ENCODE measurements around the gene TUBA3D.
"Not testable (repeated sequence)": the region's sequence is repeated elsewhere in the genome, so short reads cannot be mapped to it uniquely, and the experiment has no call there.

DNA sequence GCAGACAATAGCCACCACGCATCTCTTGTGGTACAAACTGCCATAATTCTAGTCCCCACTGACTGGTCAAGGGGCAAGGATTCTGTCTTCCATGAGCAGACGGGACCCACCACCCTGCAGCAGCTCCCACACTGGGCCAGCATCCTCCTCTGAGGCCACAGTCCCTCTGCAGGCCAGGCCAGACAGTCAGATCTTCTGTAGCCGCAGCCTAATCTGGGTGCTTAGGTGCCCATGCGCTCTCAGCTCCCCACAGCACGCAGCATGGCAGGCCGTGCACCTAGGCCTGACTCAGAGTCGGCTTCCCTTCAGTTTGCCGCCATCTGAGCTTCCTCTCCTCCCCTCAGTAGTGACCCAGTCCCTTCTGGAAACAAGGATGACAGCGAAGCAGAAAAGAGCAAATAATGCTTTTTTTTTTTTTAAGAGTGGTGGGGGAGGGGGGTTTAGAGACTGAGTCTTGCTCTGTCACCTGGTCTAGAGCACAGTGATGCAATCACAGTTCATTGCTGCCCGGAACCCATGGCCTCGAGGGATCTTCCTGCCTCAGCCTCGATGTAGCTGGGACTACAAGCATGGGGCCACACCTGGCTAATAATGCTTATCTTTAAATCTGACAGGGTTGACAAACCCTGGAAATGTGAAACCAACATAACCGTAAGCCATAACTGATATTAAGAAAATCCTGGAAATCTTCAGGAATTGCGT is 10.4 kb downstream of the TUBA3D start:
- not testable (repeated sequence) for TF ChIP-seq EZH2, CTCF, EZH2phosphoT487 (IDR thresholded peaks at IDR 0.05)
